HepG2 (cell line): ENCODE data around the gene MT1A. TPM values are rescaled to one million over a fixed set of nuclear protein-coding genes. Genes with fewer than 3 reads are reported as not detected.
A peak's percentile ranks its signal among the peaks of the same experiment; 100 is the strongest.

Source experiments
- CHCHD3 ChIP-seq: sonication (generic); formaldehyde crosslinking; IDR thresholded peaks from 2 replicates; pipeline ENCODE4 v1.8.0; 2022; ENCODE audit warnings: mild to moderate bottlenecking, missing genetic modification reagents, moderate library complexity
- EZH2 ChIP-seq: conservative IDR thresholded peaks from 2 replicates; pipeline ENCODE4 v1.6.1; 2012; ENCODE audit warnings: mild to moderate bottlenecking, low read depth, low read length, moderate library complexity
- HNRNPK ChIP-seq: fragments of 200-400 bp; formaldehyde crosslinking; IDR thresholded peaks from 2 replicates; pipeline ENCODE4 v1.6.1; 2018; ENCODE audit warnings: low read length, low read depth, moderate library complexity, mild to moderate bottlenecking; ENCODE audit not compliant: poor library complexity, severe bottlenecking
- HNRNPUL1 ChIP-seq: fragments of 200-400 bp; formaldehyde crosslinking; IDR thresholded peaks from 2 replicates; pipeline ENCODE4 v1.6.1; 2017; ENCODE audit warnings: low read depth, mild to moderate bottlenecking, low read length, moderate library complexity
- KMT2B ChIP-seq: IDR thresholded peaks from 2 replicates; pipeline ENCODE4 v1.6.1; 2016; ENCODE audit warnings: missing genetic modification reagents, missing compliant biosample characterization
- NCOA5 ChIP-seq: sonication (generic); formaldehyde crosslinking; IDR thresholded peaks from 2 replicates; pipeline ENCODE4 v1.4.0; 2020; ENCODE audit warnings: missing genetic modification reagents
- PTBP1 ChIP-seq: fragments of 200-400 bp; formaldehyde crosslinking; IDR thresholded peaks from 2 replicates; pipeline ENCODE4 v1.6.1; 2018; ENCODE audit warnings: low read length, low read depth; ENCODE audit not compliant: poor library complexity, severe bottlenecking
- RFXAP ChIP-seq: sonication (generic); formaldehyde crosslinking; IDR thresholded peaks from 2 replicates; pipeline ENCODE4 v1.4.0; 2020; ENCODE audit warnings: missing genetic modification reagents, borderline replicate concordance
- SNAI1 ChIP-seq: sonication (generic); formaldehyde crosslinking; IDR thresholded peaks from 2 replicates; pipeline ENCODE4 v1.5.0; 2020; ENCODE audit warnings: mild to moderate bottlenecking, missing genetic modification reagents, borderline replicate concordance
- STAG1 ChIP-seq: sonication (generic); formaldehyde crosslinking; IDR thresholded peaks from 2 replicates; pipeline ENCODE4 v1.4.0; 2020; ENCODE audit warnings: missing genetic modification reagents
- TMF1 ChIP-seq: sonication (generic); formaldehyde crosslinking; IDR thresholded peaks from 2 replicates; pipeline ENCODE4 v1.8.1; 2022; ENCODE audit warnings: low read depth, missing genetic modification reagents
- ZMYM3 ChIP-seq: sonication (generic); formaldehyde crosslinking; IDR thresholded peaks from 2 replicates; pipeline ENCODE4 v1.5.1; 2020; ENCODE audit warnings: mild to moderate bottlenecking, missing genetic modification reagents
- ZNF343 ChIP-seq: sonication (generic); formaldehyde crosslinking; IDR thresholded peaks from 2 replicates; pipeline ENCODE4 v1.4.0; 2020; ENCODE audit warnings: mild to moderate bottlenecking, missing genetic modification reagents
- ZNF772 ChIP-seq: sonication (generic); formaldehyde crosslinking; IDR thresholded peaks from 2 replicates; pipeline ENCODE4 v1.5.0; 2020; ENCODE audit warnings: mild to moderate bottlenecking, missing genetic modification reagents
- ZNF83 ChIP-seq: sonication (generic); formaldehyde crosslinking; IDR thresholded peaks from 2 replicates; pipeline ENCODE4 v1.4.0; 2020; ENCODE audit warnings: missing genetic modification reagents, mild to moderate bottlenecking, borderline replicate concordance
- ZNF883 ChIP-seq: sonication (generic); formaldehyde crosslinking; IDR thresholded peaks from 2 replicates; pipeline ENCODE4 v1.5.1; 2020; ENCODE audit warnings: mild to moderate bottlenecking, missing genetic modification reagents; ENCODE audit errors: not compliant biosample characterization
- ZSCAN25 ChIP-seq: sonication (generic); formaldehyde crosslinking; IDR thresholded peaks from 2 replicates; pipeline ENCODE4 v1.8.0; 2022; ENCODE audit warnings: mild to moderate bottlenecking, missing genetic modification reagents
- polyA plus RNA-seq, 8 experiments: library from polyadenylated mRNA; depleted of rRNA in 3 of 8; stranded (reverse) in 7 of 8; unstranded in 1 of 8; fragments of >200 nt; fragmentation: Illumina TruSeq in 4 of 8; extraction: Trizol in 4 of 8; gene quantifications; 2 replicates each; pipeline versions ENCODE4 v1.2.1 to v1.2.3, GENCODE V29; 2011 to 2016; ENCODE audit warnings: low read depth in 4 of 8, missing spikeins in 1 of 8, mixed read lengths in 1 of 8; ENCODE audit not compliant: insufficient read depth in 1 of 8
- total RNA-seq, 5 experiments: library from RNA; depleted of rRNA; stranded (reverse); fragments of >200 nt; fragmentation: Illumina TruSeq; extraction: Trizol; gene quantifications; 2 replicates each; pipeline ENCODE4 v1.2.3, GENCODE V29; 2016; ENCODE audit warnings: low read depth in 1 of 5
- TF ChIP-seq, protein P1 (sequence below): IDR thresholded peaks from 2 replicates; pipeline ENCODE4 v1.4.0; 2020; ENCODE audit warnings: mild to moderate bottlenecking, missing genetic modification reagents
- TF ChIP-seq, protein P2 (sequence below): IDR thresholded peaks from 2 replicates; pipeline ENCODE4 v1.6.1; 2016; ENCODE audit warnings: mild to moderate bottlenecking, missing biosample characterization, missing genetic modification reagents
- TF ChIP-seq, protein P3 (sequence below): sonication (generic); formaldehyde crosslinking; IDR thresholded peaks from 2 replicates; pipeline ENCODE4 v1.4.0; 2020; ENCODE audit warnings: mild to moderate bottlenecking, missing genetic modification reagents
- TF ChIP-seq, protein P4 (sequence below): sonication (generic); formaldehyde crosslinking; IDR thresholded peaks from 2 replicates; pipeline ENCODE4 v1.4.0; 2020; ENCODE audit warnings: mild to moderate bottlenecking, missing genetic modification reagents

MT1A gene
- total and polyA plus RNA-seq, 2 of the 13 experiments (the other 11 are each of a cell fraction or from before 2014, with no cell fraction given) = 8.3 to 10.4 TPM

DNA sequence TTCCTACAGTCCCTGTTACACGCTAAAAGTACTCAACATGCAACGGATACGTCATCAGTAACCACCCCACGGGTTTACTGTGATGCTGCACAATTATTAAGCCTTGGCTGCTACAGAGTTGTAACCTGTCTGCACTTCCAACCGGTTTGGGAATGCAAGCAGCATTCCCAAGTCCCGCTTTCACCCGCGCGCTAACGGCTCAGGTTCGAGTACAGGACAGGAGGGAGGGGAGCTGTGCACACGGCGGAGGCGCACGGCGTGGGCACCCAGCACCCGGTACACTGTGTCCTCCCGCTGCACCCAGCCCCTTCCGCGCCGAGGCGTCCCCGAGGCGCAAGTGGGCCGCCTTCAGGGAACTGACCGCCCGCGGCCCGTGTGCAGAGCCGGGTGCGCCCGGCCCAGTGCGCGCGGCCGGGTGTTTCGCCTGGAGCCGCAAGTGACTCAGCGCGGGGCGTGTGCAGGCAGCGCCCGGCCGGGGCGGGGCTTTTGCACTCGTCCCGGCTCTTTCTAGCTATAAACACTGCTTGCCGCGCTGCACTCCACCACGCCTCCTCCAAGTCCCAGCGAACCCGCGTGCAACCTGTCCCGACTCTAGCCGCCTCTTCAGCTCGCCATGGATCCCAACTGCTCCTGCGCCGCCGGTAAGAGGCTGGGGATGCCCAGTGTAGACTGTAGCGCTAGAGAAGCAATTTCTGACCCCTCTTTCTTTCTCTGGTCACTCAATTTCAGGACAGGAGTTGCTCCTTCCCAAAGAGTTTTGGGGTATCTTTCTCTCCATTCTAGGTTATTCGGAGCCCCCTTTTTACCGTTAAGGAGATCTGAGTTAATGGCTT lies 30.2 kb upstream of the MT1A start, which contains the start of gene MT2A (continued):
- TF ChIP-seq, protein P1, sequence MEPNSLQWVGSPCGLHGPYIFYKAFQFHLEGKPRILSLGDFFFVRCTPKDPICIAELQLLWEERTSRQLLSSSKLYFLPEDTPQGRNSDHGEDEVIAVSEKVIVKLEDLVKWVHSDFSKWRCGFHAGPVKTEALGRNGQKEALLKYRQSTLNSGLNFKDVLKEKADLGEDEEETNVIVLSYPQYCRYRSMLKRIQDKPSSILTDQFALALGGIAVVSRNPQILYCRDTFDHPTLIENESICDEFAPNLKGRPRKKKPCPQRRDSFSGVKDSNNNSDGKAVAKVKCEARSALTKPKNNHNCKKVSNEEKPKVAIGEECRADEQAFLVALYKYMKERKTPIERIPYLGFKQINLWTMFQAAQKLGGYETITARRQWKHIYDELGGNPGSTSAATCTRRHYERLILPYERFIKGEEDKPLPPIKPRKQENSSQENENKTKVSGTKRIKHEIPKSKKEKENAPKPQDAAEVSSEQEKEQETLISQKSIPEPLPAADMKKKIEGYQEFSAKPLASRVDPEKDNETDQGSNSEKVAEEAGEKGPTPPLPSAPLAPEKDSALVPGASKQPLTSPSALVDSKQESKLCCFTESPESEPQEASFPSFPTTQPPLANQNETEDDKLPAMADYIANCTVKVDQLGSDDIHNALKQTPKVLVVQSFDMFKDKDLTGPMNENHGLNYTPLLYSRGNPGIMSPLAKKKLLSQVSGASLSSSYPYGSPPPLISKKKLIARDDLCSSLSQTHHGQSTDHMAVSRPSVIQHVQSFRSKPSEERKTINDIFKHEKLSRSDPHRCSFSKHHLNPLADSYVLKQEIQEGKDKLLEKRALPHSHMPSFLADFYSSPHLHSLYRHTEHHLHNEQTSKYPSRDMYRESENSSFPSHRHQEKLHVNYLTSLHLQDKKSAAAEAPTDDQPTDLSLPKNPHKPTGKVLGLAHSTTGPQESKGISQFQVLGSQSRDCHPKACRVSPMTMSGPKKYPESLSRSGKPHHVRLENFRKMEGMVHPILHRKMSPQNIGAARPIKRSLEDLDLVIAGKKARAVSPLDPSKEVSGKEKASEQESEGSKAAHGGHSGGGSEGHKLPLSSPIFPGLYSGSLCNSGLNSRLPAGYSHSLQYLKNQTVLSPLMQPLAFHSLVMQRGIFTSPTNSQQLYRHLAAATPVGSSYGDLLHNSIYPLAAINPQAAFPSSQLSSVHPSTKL (CRISPR knock-in tag) = 0 out of 2 replicates have a peak, but pooled peaks have one; percentile 72
- peak; percentile 27 for TF ChIP-seq PTBP1
- peak; percentile 95 for TF ChIP-seq ZNF772 (CRISPR knock-in tag)
- TF ChIP-seq ZNF343 (CRISPR knock-in tag) = no peak
- 0 out of 2 replicates have a peak, but pooled peaks have one; percentile 7 for TF ChIP-seq ZMYM3 (CRISPR knock-in tag)
- TF ChIP-seq, protein P2, sequence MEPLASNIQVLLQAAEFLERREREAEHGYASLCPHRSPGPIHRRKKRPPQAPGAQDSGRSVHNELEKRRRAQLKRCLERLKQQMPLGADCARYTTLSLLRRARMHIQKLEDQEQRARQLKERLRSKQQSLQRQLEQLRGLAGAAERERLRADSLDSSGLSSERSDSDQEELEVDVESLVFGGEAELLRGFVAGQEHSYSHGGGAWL = peak; percentile 78; the same call in 1 of the 2 replicates
- peak; percentile 64; the same call in 1 of the 2 replicates for TF ChIP-seq TMF1 (CRISPR knock-in tag)
- TF ChIP-seq KMT2B (CRISPR knock-in tag) = peak; percentile 26; the same call in 1 of the 2 replicates
- no peak for TF ChIP-seq EZH2
- TF ChIP-seq SNAI1 = no peak
- TF ChIP-seq RFXAP = peak; percentile 92; the same call in 1 of the 2 replicates
- 0 out of 2 replicates have a peak, but pooled peaks have one; percentile 42 for TF ChIP-seq HNRNPUL1
- no peak; the same call in none of the 2 replicates for TF ChIP-seq STAG1
- TF ChIP-seq, protein P3, sequence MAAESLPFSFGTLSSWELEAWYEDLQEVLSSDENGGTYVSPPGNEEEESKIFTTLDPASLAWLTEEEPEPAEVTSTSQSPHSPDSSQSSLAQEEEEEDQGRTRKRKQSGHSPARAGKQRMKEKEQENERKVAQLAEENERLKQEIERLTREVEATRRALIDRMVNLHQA (CRISPR knock-in tag) = no peak
- peak; percentile 85; the same call in 1 of the 2 replicates for TF ChIP-seq ZNF83 (CRISPR knock-in tag)
- peak; percentile 56 for TF ChIP-seq ZNF883
- TF ChIP-seq NCOA5 (CRISPR knock-in tag) = 0 out of 2 replicates have a peak, but pooled peaks have one; percentile 63
- TF ChIP-seq, protein P4, sequence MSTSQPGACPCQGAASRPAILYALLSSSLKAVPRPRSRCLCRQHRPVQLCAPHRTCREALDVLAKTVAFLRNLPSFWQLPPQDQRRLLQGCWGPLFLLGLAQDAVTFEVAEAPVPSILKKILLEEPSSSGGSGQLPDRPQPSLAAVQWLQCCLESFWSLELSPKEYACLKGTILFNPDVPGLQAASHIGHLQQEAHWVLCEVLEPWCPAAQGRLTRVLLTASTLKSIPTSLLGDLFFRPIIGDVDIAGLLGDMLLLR = peak; percentile 96
- 0 out of 2 replicates have a peak, but pooled peaks have one; percentile 15 for TF ChIP-seq ZSCAN25
- no peak for TF ChIP-seq CHCHD3 (CRISPR knock-in tag)
- TF ChIP-seq HNRNPK = peak; percentile 55
